Mesendoderm (in vitro differentiated cells): Measurements from ENCODE around the gene PPP1R16B.

Source experiments
- DNase-seq: peaks from one replicate; pipeline ENCODE4 v3.0.0; 2013
- H2AK5ac ChIP-seq: 2 replicates; pipeline ENCODE4 v1.6.1; 2013; ENCODE audit warnings: low read length, inconsistent platforms
- H2BK120ac ChIP-seq: 2 replicates; pipeline ENCODE4 v1.6.1; 2013; ENCODE audit warnings: low read depth, mild to moderate bottlenecking, low read length, moderate library complexity, mixed read lengths
- H2BK15ac ChIP-seq: replicated peaks from 2 replicates; pipeline ENCODE4 v1.6.1; 2013; ENCODE audit warnings: low read depth, mild to moderate bottlenecking, moderate library complexity
- H2BK5ac ChIP-seq: 2 replicates; pipeline ENCODE4 v1.6.1; 2013; ENCODE audit warnings: low read length, inconsistent platforms
- H3K18ac ChIP-seq: 2 replicates; pipeline ENCODE4 v1.6.1; 2013; ENCODE audit warnings: mild to moderate bottlenecking, low read length, mixed read lengths
- H3K23ac ChIP-seq: one replicate; pipeline ENCODE4 v1.6.1; 2013; ENCODE audit warnings: low read length
- H3K27ac ChIP-seq: 2 replicates; pipeline ENCODE4 v1.5.1; 2013; ENCODE audit warnings: low read depth, mild to moderate bottlenecking, inconsistent platforms, low read length, moderate library complexity
- H3K27me3 ChIP-seq: 2 replicates; pipeline ENCODE4 v1.6.1; 2013; ENCODE audit warnings: low read length, control low read depth, mild to moderate bottlenecking, inconsistent platforms; ENCODE audit not compliant: insufficient read depth, poor library complexity
- H3K36me3 ChIP-seq: 2 replicates; pipeline ENCODE4 v1.6.1; 2013; ENCODE audit warnings: low read length, inconsistent platforms; ENCODE audit not compliant: control insufficient read depth, insufficient read depth
- H3K4ac ChIP-seq: one replicate; pipeline ENCODE4 v1.6.1; 2013; ENCODE audit warnings: low read depth, mild to moderate bottlenecking, low read length, moderate library complexity
- H3K4me1 ChIP-seq: 2 replicates; pipeline ENCODE4 v1.6.1; 2013; ENCODE audit warnings: low read depth, low read length, inconsistent platforms; ENCODE audit not compliant: control insufficient read depth
- H3K4me2 ChIP-seq: 2 replicates; pipeline ENCODE4 v1.6.1; 2013; ENCODE audit warnings: low read length
- H3K4me3 ChIP-seq: 2 replicates; pipeline ENCODE4 v1.5.1; 2013; ENCODE audit warnings: mild to moderate bottlenecking, low read length
- H3K56ac ChIP-seq: one replicate; pipeline ENCODE4 v1.6.1; 2013; ENCODE audit warnings: low read length
- H3K79me1 ChIP-seq: 2 replicates; pipeline ENCODE4 v1.6.1; 2013; ENCODE audit warnings: low read length, inconsistent platforms
- H3K79me2 ChIP-seq: 2 replicates; pipeline ENCODE4 v1.6.1; 2013; ENCODE audit warnings: mild to moderate bottlenecking, low read length; ENCODE audit not compliant: control insufficient read depth, insufficient read depth
- H3K9ac ChIP-seq: 2 replicates; pipeline ENCODE4 v1.6.1; 2013; ENCODE audit warnings: low read length, inconsistent platforms
- H4K5ac ChIP-seq: one replicate; pipeline ENCODE4 v1.6.1; 2013; ENCODE audit warnings: low read length
- H4K8ac ChIP-seq: one replicate; pipeline ENCODE4 v1.6.1; 2013; ENCODE audit warnings: low read depth, mild to moderate bottlenecking, control low read depth, low read length, moderate library complexity
- WGBS: extraction: QIAGEN DNeasy Blood & Tissue Kit; methylation state at CpG from one replicate; pipeline ENCODE4 v1.1.7; 2013; ENCODE audit warnings: low lambda C conversion rate, missing lambda C conversion rate; ENCODE audit not compliant: insufficient coverage; ENCODE audit errors: extremely low coverage; 5-methylcytosine and 5-hydroxymethylcytosine counted together

The PPP1R16B gene

DNA sequence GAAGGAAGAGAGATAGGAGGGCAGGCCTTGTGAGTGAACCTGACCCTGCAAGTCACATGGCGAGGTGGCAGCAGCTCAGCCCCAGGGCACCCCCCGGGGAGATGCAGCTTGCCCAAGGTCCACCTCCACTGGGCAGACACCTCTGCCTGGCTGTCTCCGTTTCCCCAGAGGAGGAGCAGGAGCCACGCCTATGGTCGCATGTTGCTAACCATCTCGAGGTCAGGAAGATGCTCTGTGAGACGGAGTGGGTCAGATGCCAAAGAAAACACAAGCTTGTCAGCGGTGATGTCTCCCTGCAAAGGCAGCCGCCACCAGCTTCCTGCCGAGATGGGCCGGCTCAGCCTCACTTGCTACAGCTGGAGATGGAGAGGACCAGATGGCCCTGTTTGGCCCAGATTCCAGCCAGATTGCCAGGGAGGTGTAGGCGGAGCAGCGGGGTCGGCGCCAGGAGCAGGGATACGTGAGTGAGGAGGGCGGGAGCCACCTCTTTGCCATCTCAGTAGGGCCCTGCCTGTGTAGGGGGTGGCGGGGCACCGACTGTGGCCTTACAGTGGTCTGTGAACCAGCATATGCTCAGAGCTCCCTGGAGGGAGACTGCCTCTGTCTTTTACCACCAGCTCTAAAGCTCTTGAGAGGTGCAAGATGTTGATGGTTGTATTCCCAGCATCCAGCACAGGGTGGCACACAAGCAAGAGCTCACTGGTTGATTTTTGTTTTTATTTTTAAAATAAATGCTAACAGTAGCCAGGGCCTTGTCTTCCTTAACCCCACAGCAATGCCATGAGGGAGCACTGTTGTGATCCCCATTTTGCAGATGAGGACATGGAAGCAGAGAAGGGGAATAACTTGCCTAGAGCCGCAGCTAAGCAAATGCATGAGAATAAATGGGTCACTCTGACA lies 77.8 kb downstream of the PPP1R16B start:
- no CpG with 5 or more reads among the region's 20 CpGs for WGBS
- H2BK120ac ChIP-seq: no peak overlapping the region
- H2BK5ac ChIP-seq: no peak overlapping the region
- no peaks in the 10 kb centered on the region for H3K27me3 ChIP-seq
- no peak overlapping the region for H3K56ac ChIP-seq
- no peaks in the 10 kb centered on the region for H3K36me3 ChIP-seq
- H3K4me1 ChIP-seq: no peaks in the 10 kb centered on the region
- H2AK5ac ChIP-seq: no peak overlapping the region
- H2BK15ac ChIP-seq: no peak overlapping the region
- H3K23ac ChIP-seq: no peak overlapping the region
- H3K4me3 ChIP-seq: no peak overlapping the region
- no peak overlapping the region for H4K8ac ChIP-seq
- no peak overlapping the region for H3K4ac ChIP-seq
- no peak for DNase-seq
- H3K79me1 ChIP-seq: no peaks in the 10 kb centered on the region
- no peak overlapping the region for H3K9ac ChIP-seq
- H3K18ac ChIP-seq: no peak overlapping the region
- no peak overlapping the region for H4K5ac ChIP-seq
- H3K79me2 ChIP-seq: no peaks in the 10 kb centered on the region
- H3K27ac ChIP-seq: no peak overlapping the region
- H3K4me2 ChIP-seq: no peak overlapping the region

DNA sequence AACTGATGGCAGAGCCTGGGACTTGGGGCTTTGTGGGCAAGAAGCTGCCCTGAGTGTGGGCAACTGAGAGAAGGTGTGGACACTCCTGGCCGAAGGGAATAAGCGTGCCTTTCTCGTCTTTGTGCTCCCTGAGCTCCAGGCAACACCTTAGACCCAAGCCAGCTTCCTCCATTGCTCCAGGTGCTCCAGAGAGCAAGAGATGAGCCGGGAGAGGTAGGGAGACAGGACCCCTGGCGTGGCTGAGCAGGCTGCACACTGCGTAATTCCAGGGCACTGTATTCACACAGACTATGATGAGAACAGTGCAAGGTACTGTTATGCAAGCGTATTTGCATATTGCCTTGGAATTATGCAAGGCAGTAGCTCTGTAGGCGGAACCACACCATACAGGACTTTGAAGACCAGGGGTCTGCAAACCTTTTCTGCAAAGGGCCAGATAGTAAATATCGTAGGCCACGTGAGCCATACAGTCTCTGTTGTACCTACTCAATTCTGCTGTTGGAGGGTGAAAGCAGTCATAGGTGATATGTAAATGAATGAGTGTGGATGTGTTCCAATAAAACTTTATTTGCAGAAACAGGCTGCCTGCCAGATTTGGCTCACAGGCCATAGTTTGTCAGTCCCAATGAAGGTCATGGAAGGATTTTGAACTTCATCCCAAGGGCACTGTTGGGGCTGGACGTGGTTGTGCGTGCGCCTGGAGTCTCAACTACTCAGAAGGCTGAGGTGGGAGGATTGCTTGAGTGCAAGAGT lies 78.7 kb downstream of the PPP1R16B start:
- Histone ChIP-seq H2BK5ac (no peak overlapping the region), H3K4ac (no peak overlapping the region), H4K5ac (no peak overlapping the region), H2BK15ac (no peak overlapping the region), H3K4me2 (no peak overlapping the region), H2AK5ac (no peak overlapping the region), H3K56ac (no peak overlapping the region), H2BK120ac (no peak overlapping the region), H3K9ac (no peak overlapping the region), H3K4me3 (no peak overlapping the region), H3K36me3 (no peaks in the 10 kb centered on the region), H3K4me1 (no peaks in the 10 kb centered on the region), H3K18ac (no peak overlapping the region), H3K27me3 (no peaks in the 10 kb centered on the region), H4K8ac (no peak overlapping the region), H3K23ac (no peak overlapping the region), H3K79me1 (no peaks in the 10 kb centered on the region), H3K27ac (no peak overlapping the region), H3K79me2 (no peaks in the 10 kb centered on the region)
- no peak for DNase-seq
- WGBS: no CpG with 5 or more reads among the region's 13 CpGs

DNA sequence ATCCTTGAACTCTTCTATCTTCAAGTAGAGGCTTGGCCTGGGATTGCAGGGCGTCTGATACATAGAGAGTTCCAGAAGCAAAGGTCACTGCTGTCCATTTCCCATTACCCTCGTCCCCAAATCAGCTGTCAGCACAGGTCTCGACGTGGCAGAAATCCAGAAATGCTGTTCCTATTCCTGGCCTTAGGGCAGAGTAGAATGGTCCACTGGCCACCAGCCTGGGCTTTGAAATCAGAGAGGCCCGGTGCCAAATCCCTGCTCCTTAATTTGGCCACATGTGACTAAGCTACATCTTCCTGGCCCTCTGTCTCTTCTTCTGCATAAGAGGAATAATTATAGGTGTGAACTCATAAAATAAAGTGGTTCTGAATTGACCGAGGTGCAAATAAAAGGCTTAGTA lies 79.9 kb downstream of the PPP1R16B start:
- no peak for DNase-seq
- Histone ChIP-seq H3K27me3 (no peaks in the 10 kb centered on the region), H3K79me1 (no peaks in the 10 kb centered on the region), H3K27ac (no peak overlapping the region), H3K23ac (no peak overlapping the region), H3K79me2 (no peaks in the 10 kb centered on the region), H3K9ac (no peak overlapping the region), H3K4me1 (no peaks in the 10 kb centered on the region), H3K4me2 (no peak overlapping the region), H2BK5ac (no peak overlapping the region), H4K5ac (no peak overlapping the region), H2AK5ac (no peak overlapping the region), H3K36me3 (no peaks in the 10 kb centered on the region), H2BK120ac (no peak overlapping the region), H3K56ac (no peak overlapping the region), H4K8ac (no peak overlapping the region), H3K4ac (no peak overlapping the region), H3K4me3 (no peak overlapping the region), H3K18ac (no peak overlapping the region), H2BK15ac (no peak overlapping the region)
- no CpG with 5 or more reads among the region's 6 CpGs for WGBS

DNA sequence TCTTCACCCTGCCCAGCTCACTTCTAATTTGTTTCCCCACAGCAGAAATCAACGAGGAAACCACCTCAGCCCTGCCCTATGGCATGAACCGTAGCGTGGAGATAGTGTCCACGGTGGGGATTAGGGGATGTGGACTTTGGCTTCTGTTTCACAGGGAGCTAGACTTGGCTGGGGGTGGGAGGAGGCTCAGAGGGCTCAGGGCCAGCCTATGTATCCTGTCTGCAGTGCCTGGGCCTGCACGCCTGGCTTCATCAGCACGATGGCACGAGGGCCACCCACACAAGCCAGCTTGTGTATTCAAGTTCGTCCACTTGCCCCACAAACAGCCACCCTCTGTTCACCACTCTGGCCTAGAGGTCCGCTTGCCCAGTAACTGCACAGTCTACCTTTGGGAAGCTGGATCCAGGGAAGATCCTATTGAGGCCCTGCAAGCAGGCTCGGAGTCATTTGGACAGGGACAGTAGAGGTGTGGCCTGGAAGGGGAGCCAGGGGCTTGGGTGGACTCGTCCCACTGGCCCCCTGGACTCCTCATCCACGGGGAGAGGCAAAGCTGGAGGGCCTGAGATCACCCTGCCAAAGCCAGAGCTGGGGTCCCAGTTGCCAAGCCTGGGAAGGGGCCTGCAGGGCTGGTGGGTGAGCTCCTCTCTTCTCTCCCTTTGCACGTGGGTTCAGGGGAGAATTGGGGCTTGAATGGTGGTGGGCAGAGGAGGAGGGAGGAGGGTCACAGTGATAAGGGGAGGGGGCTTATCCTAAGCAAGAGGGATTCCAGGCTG lies 82.7 kb downstream of the PPP1R16B start:
- H3K4ac ChIP-seq: no peak overlapping the region

DNA sequence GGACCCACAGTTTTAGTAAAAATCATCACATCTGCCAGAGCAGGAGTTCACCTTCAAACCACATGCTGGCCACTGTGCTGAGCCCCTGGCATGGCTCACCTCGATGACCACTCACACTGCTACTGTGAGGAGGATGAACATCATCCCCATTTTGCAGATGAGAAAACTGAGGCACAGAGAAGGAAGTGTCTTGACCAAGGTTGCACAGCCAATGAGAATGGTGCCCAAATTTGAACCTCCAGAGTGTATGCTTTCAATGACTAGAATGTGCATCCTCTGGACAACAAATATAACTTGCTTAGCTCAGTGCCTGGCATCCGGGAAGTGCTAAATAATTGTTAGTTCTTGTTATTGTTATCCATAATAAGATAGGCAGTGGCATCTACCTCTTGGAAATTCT lies 83.6 kb downstream of the PPP1R16B start:
- H3K23ac ChIP-seq: no peak overlapping the region
- H3K27ac ChIP-seq: no peak overlapping the region
- H3K27me3 ChIP-seq: no peaks in the 10 kb centered on the region
- no peak overlapping the region for H2BK5ac ChIP-seq
- no peak overlapping the region for H3K4me2 ChIP-seq
- H3K36me3 ChIP-seq: no peaks in the 10 kb centered on the region
- no peak overlapping the region for H3K4ac ChIP-seq
- no peak overlapping the region for H3K9ac ChIP-seq
- no CpG with 5 or more reads among the region's 2 CpGs for WGBS
- no peak overlapping the region for H3K18ac ChIP-seq
- H3K79me2 ChIP-seq: no peaks in the 10 kb centered on the region
- H2BK15ac ChIP-seq: no peak overlapping the region
- DNase-seq: no peak
- H4K8ac ChIP-seq: no peak overlapping the region
- no peaks in the 10 kb centered on the region for H3K4me1 ChIP-seq
- no peak overlapping the region for H3K56ac ChIP-seq
- H2AK5ac ChIP-seq: no peak overlapping the region
- no peak overlapping the region for H4K5ac ChIP-seq
- no peak overlapping the region for H3K4me3 ChIP-seq
- H2BK120ac ChIP-seq: no peak overlapping the region
- H3K79me1 ChIP-seq: no peaks in the 10 kb centered on the region

More for the DNA sequence above, 82.7 kb downstream of the PPP1R16B start:
- H3K56ac ChIP-seq: no peak overlapping the region
- no peak overlapping the region for H3K27ac ChIP-seq
- H4K8ac ChIP-seq: no peak overlapping the region
- no peak overlapping the region for H3K23ac ChIP-seq
- no peaks in the 10 kb centered on the region for H3K79me1 ChIP-seq
- no peak overlapping the region for H3K4me3 ChIP-seq
- DNase-seq: no peak
- H3K27me3 ChIP-seq: no peaks in the 10 kb centered on the region
- no peak overlapping the region for H4K5ac ChIP-seq
- no peaks in the 10 kb centered on the region for H3K36me3 ChIP-seq
- H3K4me1 ChIP-seq: no peaks in the 10 kb centered on the region
- no peak overlapping the region for H2BK5ac ChIP-seq
- WGBS: no CpG with 5 or more reads among the region's 13 CpGs
- no peak overlapping the region for H3K18ac ChIP-seq
- no peak overlapping the region for H3K4me2 ChIP-seq
- no peak overlapping the region for H2AK5ac ChIP-seq
- no peak overlapping the region for H2BK120ac ChIP-seq
- H3K79me2 ChIP-seq: no peaks in the 10 kb centered on the region
- H3K9ac ChIP-seq: no peak overlapping the region
- H2BK15ac ChIP-seq: no peak overlapping the region
